HK-2 (cell line): ENCODE data around the gene C1QBP.
"Not testable (repeated sequence)": the region's sequence is repeated elsewhere in the genome, so short reads cannot be mapped to it uniquely, and the experiment has no call there.

ENCODE experiments used
- DNase-seq: peaks from one replicate; pipeline ENCODE4 v3.0.0-alpha.2; 2018; ENCODE audit not compliant: unreplicated experiment

Gene C1QBP

GRCh38 chr17:5438716-5439445 is at the start of gene C1QBP:
TSS of gene C1QBP (minus strand) at chr17:5439155. CDS start at chr17:5439073, 82 bp downstream.
- peak; percentile 96 for DNase-seq

GRCh38 chr17:5488752-5489151 is 49.8 kb upstream of the C1QBP start:
- DNase-seq, result no peak

GRCh38 chr17:5486206-5487124 is 47.5 kb upstream of the C1QBP start, which contains the start of gene MIS12:
TSS of gene MIS12 (plus strand) at chr17:5486566. CDS start at chr17:5488863, 2,297 bp downstream.
- peak; percentile 99 for DNase-seq

GRCh38 chr17:5485270-5486205 is 46.6 kb upstream of the C1QBP start, which contains the start of gene DERL2:
TSS of gene DERL2 (minus strand) at chr17:5486178. CDS start at chr17:5486161, 17 bp downstream.
- no peak for DNase-seq

GRCh38 chr17:5481451-5481850 is 42.5 kb upstream of the C1QBP start:
- DNase-seq, result no peak

- DNase-seq, result no peak
These were observed 42.0 kb upstream of the C1QBP start for GRCh38 chr17:5480962-5481361.

- no peak for DNase-seq
These were observed 40.0 kb upstream of the C1QBP start for GRCh38 chr17:5478992-5479391.

GRCh38 chr17:5473906-5474305 is 35.0 kb upstream of the C1QBP start:
- no peak for DNase-seq

- DNase-seq, result no peak
These were observed 33.6 kb upstream of the C1QBP start for GRCh38 chr17:5472511-5472910.

GRCh38 chr17:5468075-5468473 is 29.1 kb upstream of the C1QBP start:
- DNase-seq, result no peak

- DNase-seq, result peak; percentile 12
These were observed 28.5 kb upstream of the C1QBP start for GRCh38 chr17:5467416-5467815.

- no peak for DNase-seq
These were observed 27.3 kb upstream of the C1QBP start for GRCh38 chr17:5466295-5466694.

GRCh38 chr17:5464717-5465507 is 26.0 kb upstream of the C1QBP start:
- DNase-seq, result no peak

GRCh38 chr17:5446786-5447185 is 7.8 kb upstream of the C1QBP start:
- DNase-seq, result no peak

GRCh38 chr17:5444209-5444608 is 5.3 kb upstream of the C1QBP start:
- no peak for DNase-seq

- DNase-seq, result no peak
These were observed 4.8 kb upstream of the C1QBP start for GRCh38 chr17:5443728-5444127.

- no peak for DNase-seq
These were observed 450 bp upstream of the C1QBP start for GRCh38 chr17:5439446-5439764.

GRCh38 chr17:5437721-5438317 is 1.1 kb downstream of the C1QBP start:
- DNase-seq, result no peak

- DNase-seq, result not testable (repeated sequence)
These were observed 3.1 kb downstream of the C1QBP start for GRCh38 chr17:5435781-5436315.

- no peak for DNase-seq
These were observed 4.0 kb downstream of the C1QBP start for GRCh38 chr17:5434984-5435383.
